Esophagus squamous epithelium (tissue), 4 donors: Measurements from ENCODE around the gene SPSB1.

ENCODE experiments used
- CTCF ChIP-seq, 6 experiments: fragments of 450-650 bp in 4 of 6; fragments of 200-600 bp in 2 of 6; sonication (generic) in 2 of 6; IDR thresholded peaks; one replicate each; pipeline ENCODE4 v1.5.1; 2016 to 2019; ENCODE audit warnings: antibody characterized with exemption in 6 of 6, mild to moderate bottlenecking in 4 of 6, moderate library complexity in 4 of 6
- POLR2A ChIP-seq, 4 donors: fragments of 450-650 bp; IDR thresholded peaks; one replicate each; pipeline ENCODE4 v1.6.1; 2017; ENCODE audit warnings: antibody characterized with exemption in 4 of 4, mild to moderate bottlenecking in 4 of 4, moderate library complexity in 3 of 4

GRCh38 chr1:9375912-9376311 lies 83.2 kb downstream of the SPSB1 start:
- no peak for TF ChIP-seq CTCF (IDR thresholded peaks at IDR 0.05)
- no peak for TF ChIP-seq POLR2A (IDR thresholded peaks at IDR 0.05)
